Activated B cell treated with CpG ODN at 0.5 μM for 24 hours (primary cell): Measurements from ENCODE around the gene GET3. TPM values are rescaled to one million over a fixed set of nuclear protein-coding genes. Genes with fewer than 3 reads are reported as not detected.

ENCODE experiments used
- ATAC-seq: fragments of 200-7000 bp; cut with Tn5 transposase; one replicate; pipeline ENCODE4 v1.10.0; 2021; ENCODE audit warnings: low read depth, mild to moderate bottlenecking, moderate library complexity
- CTCF ChIA-PET: fragments of 350-600 bp; sonication (Branson Sonifier 250); formaldehyde crosslinking; loops from one replicate; lab custom pipeline; 2021; ENCODE audit warnings: antibody characterized with exemption; lab: Charles Lee
- POLR2A ChIA-PET: fragments of 350-600 bp; sonication (Branson Sonifier 250); formaldehyde crosslinking; loops from one replicate; lab custom pipeline; 2021; ENCODE audit warnings: antibody characterized with exemption; lab: Charles Lee
- DNase-seq: peaks from one replicate; pipeline ENCODE4 v3.0.0; 2022
- H3K27ac Mint-ChIP-seq: one replicate; pipeline ENCODE4 v1.8.0; 2020; ENCODE audit warnings: mixed read lengths
- H3K27me3 Mint-ChIP-seq: one replicate; pipeline ENCODE4 v1.8.0; 2021; ENCODE audit warnings: mixed read lengths
- H3K36me3 Mint-ChIP-seq: one replicate; pipeline ENCODE4 v1.8.0; 2021; ENCODE audit warnings: low read depth, mixed read lengths
- H3K4me1 Mint-ChIP-seq: one replicate; pipeline ENCODE4 v1.8.0; 2021; ENCODE audit warnings: mixed read lengths
- H3K4me3 Mint-ChIP-seq: one replicate; pipeline ENCODE4 v1.8.0; 2020; ENCODE audit warnings: mild to moderate bottlenecking, mixed read lengths
- H3K9me3 Mint-ChIP-seq: one replicate; pipeline ENCODE4 v1.8.0; 2020; ENCODE audit warnings: mixed read lengths
- CTCF ChIP-seq: fragments of 200-600 bp; IDR thresholded peaks from one replicate; pipeline ENCODE4 v1.8.0; 2022; ENCODE audit warnings: antibody characterized with exemption, mild to moderate bottlenecking
- intact Hi-C: fragments of 100-400 bp; cut with micrococcal nuclease; formaldehyde crosslinking; loops from one replicate; pipeline ENCODE4 v1.15.1; 2024
- total RNA-seq: library from RNA; stranded (reverse); gene quantifications from 2 replicates; pipeline ENCODE4 v1.2.3, GENCODE V29; 2022

GET3 gene
- total RNA-seq, 1 donor from 2014 or later: 59.6 TPM

GRCh38 chr19:12783849-12784393 lies 46.6 kb downstream of the GET3 start:
- Mint-ChIP-seq H3K27ac (peak overlapping the region; percentile 91), H3K27me3 (no peaks in the 10 kb centered on the region), H3K4me3 (peak overlapping the region; percentile 59), H3K36me3 (peaks cover 2% of the 10 kb centered on the region), H3K9me3 (no peaks in the 10 kb centered on the region), H3K4me1 (peaks cover 50% of the 10 kb centered on the region)
- no peak for TF ChIP-seq CTCF
- intact Hi-C loops: no loop called here
- no peak for ATAC-seq
- no peak for DNase-seq
- POLR2A ChIA-PET: interaction anchor here (12.7 kb wide), 1 partner anchor 8 kb away, joined by 909 read pairs; the partner anchor contains the start of gene JUNB
- CTCF ChIA-PET: interaction anchor here (3.5 kb wide), 1 partner anchor 8 kb away, joined by 19 read pairs; the partner anchor contains the start of gene JUNB

GRCh38 chr19:12784394-12784870 lies 47.1 kb downstream of the GET3 start:
- no peak overlapping the region for H3K4me3 Mint-ChIP-seq
- no peak for DNase-seq
- peaks cover 49% of the 10 kb centered on the region for H3K4me1 Mint-ChIP-seq
- no peak for ATAC-seq
- H3K27me3 Mint-ChIP-seq: no peaks in the 10 kb centered on the region
- no peaks in the 10 kb centered on the region for H3K9me3 Mint-ChIP-seq
- ChIA-PET CTCF (interaction anchor here (3.5 kb wide), 1 partner anchor 8 kb away, joined by 19 read pairs; the partner anchor contains the start of gene JUNB), POLR2A (interaction anchor here (12.7 kb wide), 1 partner anchor 8 kb away, joined by 909 read pairs; the partner anchor contains the start of gene JUNB)
- no peak overlapping the region for H3K27ac Mint-ChIP-seq
- TF ChIP-seq CTCF: no peak
- H3K36me3 Mint-ChIP-seq: peaks cover 5% of the 10 kb centered on the region
- intact Hi-C loops: no loop called here

- intact Hi-C loops: no loop called here
- POLR2A ChIA-PET: no interaction called here
- DNase-seq (no peak), ATAC-seq (no peak)
- no peak for TF ChIP-seq CTCF
- CTCF ChIA-PET: no interaction called here
- Mint-ChIP-seq H3K4me3 (no peak overlapping the region), H3K4me1 (peaks cover 45% of the 10 kb centered on the region), H3K27me3 (no peaks in the 10 kb centered on the region), H3K36me3 (peaks cover 5% of the 10 kb centered on the region), H3K9me3 (no peaks in the 10 kb centered on the region), H3K27ac (no peak overlapping the region)
These were observed 47.7 kb downstream of the GET3 start for GRCh38 chr19:12784871-12785430.

GRCh38 chr19:12785431-12786031 lies 48.2 kb downstream of the GET3 start:
- TF ChIP-seq CTCF: no peak
- Mint-ChIP-seq H3K36me3 (peaks cover 7% of the 10 kb centered on the region), H3K27me3 (no peaks in the 10 kb centered on the region), H3K9me3 (no peaks in the 10 kb centered on the region), H3K4me1 (peaks cover 46% of the 10 kb centered on the region), H3K27ac (no peak overlapping the region), H3K4me3 (no peak overlapping the region)
- ChIA-PET CTCF (interaction anchor here (4.3 kb wide), 1 partner anchor 8 kb away, joined by 43 read pairs; no protein-coding TSS in a partner anchor), POLR2A (interaction anchor here (13.2 kb wide), 1 partner anchor 7 kb away, joined by 909 read pairs; the partner anchor contains the start of gene HOOK2)
- intact Hi-C loops: no loop called here
- ATAC-seq: no peak
- DNase-seq: no peak
